ENCODE data around the gene TMEM178B. TPM values are rescaled to one million over a fixed set of nuclear protein-coding genes. Genes with fewer than 3 reads are reported as not detected.

Gene TMEM178B
- total and polyA plus RNA-seq, 2 of the 4 experiments (the other 2 are of a cell fraction), result under 0.01 to 0.05 TPM

GRCh38 chr7:141456298-141456697, 382.4 kb downstream of the TMEM178B start:
- H4K91ac ChIP-seq (ENCODE audit: insufficient read depth, low read depth, low read length), result no peak overlapping the region
- H4K8ac ChIP-seq (ENCODE audit: low read depth in 2 of 2, low read length in 2 of 2), result no peak overlapping the region
- no peak overlapping the region for H2AK5ac ChIP-seq (ENCODE audit: low read depth, low read length)
- no peak for ATAC-seq (ENCODE audit: low read depth)
- CTCF ChIA-PET, result no interaction called here
- no peak for DNase-seq
- intact Hi-C loops (cut with micrococcal nuclease), result no loop called here
- no peaks in the 10 kb centered on the region for H3K4me1 ChIP-seq (ENCODE audit: control insufficient read depth, insufficient read depth, low read length)
- H3K4me3 ChIP-seq (ENCODE audit: insufficient read depth, low read depth, low read length), result no peak overlapping the region
- H3K9ac ChIP-seq (ENCODE audit: low read depth, low read length), result no peak overlapping the region
- TF ChIP-seq, protein P1, sequence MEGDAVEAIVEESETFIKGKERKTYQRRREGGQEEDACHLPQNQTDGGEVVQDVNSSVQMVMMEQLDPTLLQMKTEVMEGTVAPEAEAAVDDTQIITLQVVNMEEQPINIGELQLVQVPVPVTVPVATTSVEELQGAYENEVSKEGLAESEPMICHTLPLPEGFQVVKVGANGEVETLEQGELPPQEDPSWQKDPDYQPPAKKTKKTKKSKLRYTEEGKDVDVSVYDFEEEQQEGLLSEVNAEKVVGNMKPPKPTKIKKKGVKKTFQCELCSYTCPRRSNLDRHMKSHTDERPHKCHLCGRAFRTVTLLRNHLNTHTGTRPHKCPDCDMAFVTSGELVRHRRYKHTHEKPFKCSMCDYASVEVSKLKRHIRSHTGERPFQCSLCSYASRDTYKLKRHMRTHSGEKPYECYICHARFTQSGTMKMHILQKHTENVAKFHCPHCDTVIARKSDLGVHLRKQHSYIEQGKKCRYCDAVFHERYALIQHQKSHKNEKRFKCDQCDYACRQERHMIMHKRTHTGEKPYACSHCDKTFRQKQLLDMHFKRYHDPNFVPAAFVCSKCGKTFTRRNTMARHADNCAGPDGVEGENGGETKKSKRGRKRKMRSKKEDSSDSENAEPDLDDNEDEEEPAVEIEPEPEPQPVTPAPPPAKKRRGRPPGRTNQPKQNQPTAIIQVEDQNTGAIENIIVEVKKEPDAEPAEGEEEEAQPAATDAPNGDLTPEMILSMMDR (conservative IDR thresholded peaks at IDR 0.05; ENCODE audit: low read depth, low read length), result no peak
- TF ChIP-seq BHLHE40 (IDR thresholded peaks at IDR 0.05; ENCODE audit: low read depth, low read length) (no peak), CEBPB (IDR thresholded peaks at IDR 0.05; ENCODE audit: low read depth, low read length) (no peak), SMC3 (IDR thresholded peaks at IDR 0.05; ENCODE audit: low read depth, low read length) (no peak), POLR2A (IDR thresholded peaks at IDR 0.05; ENCODE audit: low read depth, low read length) (no peak), USF2 (IDR thresholded peaks at IDR 0.05; ENCODE audit: low read depth, low read length) (no peak), NFE2L2 (IDR thresholded peaks at IDR 0.05; ENCODE audit: low read depth, low read length) (no peak), MXI1 (IDR thresholded peaks at IDR 0.05; ENCODE audit: borderline replicate concordance, low read depth, low read length) (no peak), RCOR1 (IDR thresholded peaks at IDR 0.05; ENCODE audit: insufficient replicate concordance, low read length) (no peak), FOS (IDR thresholded peaks at IDR 0.05; ENCODE audit: low read depth, low read length) (no peak)
- TF ChIP-seq, protein P2, sequence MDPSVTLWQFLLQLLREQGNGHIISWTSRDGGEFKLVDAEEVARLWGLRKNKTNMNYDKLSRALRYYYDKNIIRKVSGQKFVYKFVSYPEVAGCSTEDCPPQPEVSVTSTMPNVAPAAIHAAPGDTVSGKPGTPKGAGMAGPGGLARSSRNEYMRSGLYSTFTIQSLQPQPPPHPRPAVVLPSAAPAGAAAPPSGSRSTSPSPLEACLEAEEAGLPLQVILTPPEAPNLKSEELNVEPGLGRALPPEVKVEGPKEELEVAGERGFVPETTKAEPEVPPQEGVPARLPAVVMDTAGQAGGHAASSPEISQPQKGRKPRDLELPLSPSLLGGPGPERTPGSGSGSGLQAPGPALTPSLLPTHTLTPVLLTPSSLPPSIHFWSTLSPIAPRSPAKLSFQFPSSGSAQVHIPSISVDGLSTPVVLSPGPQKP (IDR thresholded peaks at IDR 0.05; ENCODE audit: borderline replicate concordance, low read depth, low read length), result no peak
- H3K56ac ChIP-seq (ENCODE audit: extremely low read depth, insufficient read depth, low read length), result no peak overlapping the region
- no peak overlapping the region for H3K23ac ChIP-seq (ENCODE audit: low read depth, low read length)
- no peak overlapping the region for H2BK20ac ChIP-seq (ENCODE audit: low read depth, low read length)
- in situ Hi-C loops (cut with MboI; ENCODE audit: low sequenced_read_pairs), result no loop called here
- no CpG with 5 or more reads among the region's 2 CpGs for WGBS, 2 experiments (ENCODE audit: extremely low coverage in 2 of 2, insufficient read length in 1 of 2)
- H3K27ac ChIP-seq (ENCODE audit: insufficient read depth, low read length), result no peak overlapping the region
- H2AFZ ChIP-seq (replicated peaks; ENCODE audit: low read length, poor library complexity), result no peak overlapping the region
- H2BK15ac ChIP-seq (ENCODE audit: low read depth, low read length), result no peak overlapping the region
- peaks cover 2% of the 10 kb centered on the region; the same call in 1 of the 2 replicates for H3K9me3 ChIP-seq (ENCODE audit: control insufficient read depth, insufficient read depth, low read length)
- H3K14ac ChIP-seq (replicated peaks; ENCODE audit: low read depth, low read length), result no peak overlapping the region
- no peaks in the 10 kb centered on the region for H3K9me1 ChIP-seq (ENCODE audit: insufficient read depth, low read length)
- no peaks in the 10 kb centered on the region for H3K27me3 ChIP-seq (ENCODE audit: control insufficient read depth, insufficient read depth, low read length)
- no peaks in the 10 kb centered on the region for H3K36me3 ChIP-seq (ENCODE audit: control insufficient read depth, insufficient read depth, low read length)
- POLR2A ChIA-PET (ENCODE audit: unreplicated experiment), result no interaction called here
- no peak overlapping the region for H4K5ac ChIP-seq (ENCODE audit: low read depth, low read length)
- no peaks in the 10 kb centered on the region for H3K79me1 ChIP-seq (ENCODE audit: low read depth in 1 of 2, low read length in 2 of 2)
- H3K18ac ChIP-seq (ENCODE audit: low read depth, low read length), result no peak overlapping the region
- H3K4me2 ChIP-seq (ENCODE audit: low read depth, low read length), result no peak overlapping the region
- no peak overlapping the region for H2AK9ac ChIP-seq (replicated peaks; ENCODE audit: low read depth, low read length, poor library complexity)
- no TSS peak for BruUV-seq (replicated peaks)
- no peaks in the 10 kb centered on the region for H4K20me1 ChIP-seq (ENCODE audit: insufficient read depth, low read length)
- dilution Hi-C loops (cut with HindIII; ENCODE audit: low sequenced_read_pairs, unreplicated experiment), result no loop called here
- H2BK5ac ChIP-seq (ENCODE audit: low read depth, low read length, poor library complexity, severe bottlenecking), result no peak overlapping the region
- no peak overlapping the region for H2BK120ac ChIP-seq (ENCODE audit: low read depth, low read length)
- H3K4ac ChIP-seq (ENCODE audit: low read depth, low read length), result no peak overlapping the region

Data from IMR-90 (cell line).